ENCODE measurements around the gene NTNG1.
"Not testable (repeated sequence)": the region's sequence is repeated elsewhere in the genome, so short reads cannot be mapped to it uniquely, and the experiment has no call there.

NTNG1 gene

DNA sequence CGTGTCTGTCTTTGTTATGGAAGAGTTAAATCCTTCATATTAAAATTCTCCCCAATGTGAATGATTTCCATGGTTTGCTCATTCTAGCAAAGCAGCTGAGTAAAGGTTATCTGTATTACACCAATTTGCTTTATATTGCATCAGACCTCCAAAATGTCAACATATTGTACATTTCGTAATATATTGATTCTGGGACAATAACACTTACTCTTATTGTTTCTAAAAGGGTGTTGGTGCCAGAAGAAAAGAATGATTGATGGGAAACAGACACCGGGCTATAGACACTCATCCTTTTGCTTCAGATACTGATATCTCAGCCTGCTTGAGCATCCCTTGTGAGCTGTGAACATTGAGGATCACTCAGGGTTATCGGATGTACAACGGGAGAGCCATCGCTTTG, 7.0 kb downstream of the NTNG1 start:
- DNase-seq, result no peak

GRCh38 chr1:107149946-107150345, 9.1 kb downstream of the NTNG1 start:
- no peak for DNase-seq

DNA sequence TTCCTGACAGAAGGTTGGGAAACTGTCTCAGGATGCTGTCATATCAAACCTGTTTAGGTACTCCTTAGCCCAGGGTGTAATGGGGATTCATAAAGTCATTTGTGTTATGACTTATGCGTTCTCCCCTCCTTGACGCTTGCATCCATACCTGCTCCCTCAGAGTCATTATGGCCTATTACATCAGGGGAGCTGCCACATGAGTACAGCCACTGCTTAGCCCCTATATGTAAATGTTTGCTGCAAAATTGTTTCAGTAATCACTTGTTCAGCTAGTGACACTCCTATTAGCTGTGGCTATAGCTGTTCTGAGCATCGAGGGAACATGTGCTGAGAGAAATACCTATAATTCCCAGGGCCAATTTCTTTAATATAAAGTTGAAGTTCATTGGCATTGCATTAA, 10.5 kb downstream of the NTNG1 start:
- DNase-seq, result no peak

DNA sequence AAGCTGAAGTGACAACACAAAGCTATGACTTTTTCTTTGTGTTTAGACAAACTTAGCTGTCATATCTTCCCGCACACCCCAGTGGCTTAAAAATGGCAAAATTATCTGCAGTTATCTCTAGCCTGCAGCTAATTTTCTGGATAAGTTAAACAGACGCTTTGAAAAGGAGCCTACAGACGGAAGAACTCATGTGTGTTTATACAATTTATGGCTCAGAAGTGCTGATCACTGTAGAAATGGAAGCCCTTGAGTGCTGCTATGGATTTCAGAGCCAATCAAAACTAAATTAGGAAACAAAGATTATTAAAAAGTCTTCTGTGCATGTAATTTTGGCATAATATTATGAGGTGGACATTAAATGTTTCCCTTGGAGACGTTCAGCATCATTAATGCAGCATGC, 11.6 kb downstream of the NTNG1 start:
- no peak for DNase-seq

DNA sequence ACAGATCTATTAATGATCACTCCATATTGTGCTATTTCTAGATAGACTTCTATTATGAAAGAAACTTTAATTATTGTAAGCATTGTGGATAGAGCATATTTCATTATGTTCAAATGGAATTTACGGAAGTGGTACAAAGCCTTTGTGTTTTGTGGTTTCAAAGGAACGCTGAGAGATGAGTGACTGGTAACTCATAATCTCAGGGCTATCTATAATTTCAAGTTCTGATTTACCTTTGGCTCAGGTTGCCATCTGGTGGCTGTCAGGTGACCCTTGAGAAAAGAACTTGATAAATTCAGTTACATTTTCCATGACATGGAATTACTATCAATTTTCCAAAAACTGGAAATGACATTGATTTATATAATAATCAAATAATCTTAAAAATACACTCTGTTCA, 12.2 kb downstream of the NTNG1 start:
- no peak for DNase-seq

DNA sequence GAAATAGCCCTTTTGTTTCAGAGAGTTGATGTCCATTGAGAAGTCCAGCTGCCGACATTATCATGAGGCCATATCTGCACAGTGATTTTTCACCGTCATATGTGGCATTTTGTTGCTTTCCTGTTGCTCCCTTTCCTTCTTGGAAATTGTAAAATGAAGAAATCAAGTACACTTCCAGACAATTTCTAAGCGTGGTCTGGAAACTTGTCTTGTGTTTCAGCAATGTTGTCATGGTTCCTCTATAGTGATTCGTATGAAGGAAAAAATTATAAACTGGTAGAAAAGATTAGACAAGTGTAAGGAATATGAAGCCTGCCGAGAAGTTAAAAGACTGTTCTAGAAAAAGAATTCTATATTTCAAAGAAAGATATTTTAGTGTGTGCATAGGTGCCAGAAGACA, 17.7 kb downstream of the NTNG1 start:
- DNase-seq, result no peak

DNA sequence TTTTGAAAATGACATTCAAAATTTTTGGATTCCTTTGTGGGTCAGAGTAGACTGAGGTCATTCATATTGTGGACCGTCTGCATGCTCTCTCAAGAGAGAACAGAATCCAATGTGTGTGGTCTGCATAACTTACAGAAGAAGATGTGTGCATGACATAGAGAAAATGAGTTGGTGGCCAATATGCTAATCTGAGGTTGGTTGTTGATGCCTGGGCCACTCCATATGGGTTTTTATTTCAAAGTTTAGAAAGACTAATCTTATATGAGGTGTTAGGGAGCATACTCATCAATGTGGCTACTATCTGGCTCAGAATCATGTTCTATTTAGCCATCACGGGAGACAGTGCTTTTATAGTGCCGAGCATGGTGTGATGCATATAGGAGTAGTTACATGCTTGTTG, 18.2 kb downstream of the NTNG1 start:
- DNase-seq, result no peak

DNA sequence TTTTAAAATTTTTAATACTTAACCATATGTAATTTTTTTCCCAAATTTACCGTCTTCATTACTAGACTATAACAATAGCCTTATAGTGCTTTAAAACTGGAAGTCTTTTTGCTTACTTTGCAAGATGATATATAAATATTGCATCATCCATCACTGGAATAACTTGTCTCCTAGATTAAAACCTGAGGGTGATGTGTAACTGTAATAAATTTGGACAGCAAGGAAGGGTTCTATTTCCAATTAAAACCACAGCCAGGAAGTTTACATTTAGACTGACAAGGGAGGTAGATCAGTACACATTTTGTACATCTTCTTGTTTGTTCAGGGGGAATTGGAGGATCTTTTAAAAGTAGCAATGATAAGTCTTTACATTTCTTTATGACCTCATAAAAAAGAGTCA, 21.9 kb downstream of the NTNG1 start:
- no peak for DNase-seq

DNA sequence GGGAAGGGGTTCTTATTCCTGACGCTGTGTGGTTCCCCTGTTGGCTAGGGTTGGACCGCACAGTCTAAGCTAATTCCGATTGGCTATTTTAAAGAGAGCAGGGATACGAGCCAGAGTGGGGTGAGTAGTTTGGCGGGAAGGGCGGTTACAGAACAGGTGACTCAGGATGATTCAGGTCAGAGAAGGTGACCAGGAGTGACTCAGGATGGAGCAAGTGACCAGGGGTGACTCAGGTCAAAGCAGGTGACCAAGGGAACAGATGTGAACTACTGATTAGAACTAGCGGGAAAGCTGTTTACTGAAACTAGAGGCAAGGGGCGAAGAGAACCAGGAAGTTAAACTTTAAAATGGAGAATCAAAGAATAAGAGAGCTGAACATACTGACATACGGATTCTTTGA, 24.1 kb downstream of the NTNG1 start:
- not testable (repeated sequence) for DNase-seq

- DNase-seq, result no peak
Observed at GRCh38 chr1:107169615-107170014, 28.8 kb downstream of the NTNG1 start.

GRCh38 chr1:107171333-107171732, 30.5 kb downstream of the NTNG1 start:
- no peak for DNase-seq

GRCh38 chr1:107172450-107173170, 31.8 kb downstream of the NTNG1 start:
- no peak for DNase-seq

DNA sequence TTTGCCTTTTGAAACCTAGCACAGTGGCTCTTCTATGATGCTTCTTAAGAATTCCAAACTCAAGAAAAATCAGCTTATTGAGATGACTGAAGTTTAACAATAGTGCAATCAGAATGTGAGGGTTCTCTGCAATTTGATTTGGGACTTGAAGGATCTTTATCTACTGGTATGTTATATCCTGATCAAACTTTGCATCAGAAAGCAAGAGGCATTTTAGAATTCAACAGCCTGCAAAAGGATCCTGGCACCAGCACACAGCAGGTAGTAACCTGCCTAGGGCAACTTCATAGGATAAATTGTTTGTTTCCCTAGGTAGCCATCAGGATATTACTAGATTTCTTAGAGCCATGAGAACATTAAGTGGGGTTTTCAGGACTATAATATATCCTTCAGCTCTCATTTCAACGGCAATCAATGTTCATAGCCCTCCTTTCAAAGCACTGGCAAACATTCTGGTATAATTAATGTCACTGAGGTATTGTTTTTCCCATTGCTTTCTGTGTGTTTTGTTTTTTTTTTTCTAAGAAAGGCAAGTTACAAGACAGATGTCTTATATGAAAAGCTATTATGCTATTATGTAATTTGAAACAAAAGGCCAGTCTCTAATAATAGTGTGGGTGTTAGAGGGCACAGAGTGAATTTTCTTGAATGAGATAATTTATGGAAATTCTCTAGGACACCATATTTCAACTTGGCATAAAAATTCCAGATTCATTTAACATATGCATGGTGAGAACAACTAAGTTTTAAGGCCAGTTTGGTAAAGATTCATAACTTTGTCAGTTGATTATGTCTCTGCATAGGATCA, 34.5 kb downstream of the NTNG1 start:
- DNase-seq, result no peak

DNA sequence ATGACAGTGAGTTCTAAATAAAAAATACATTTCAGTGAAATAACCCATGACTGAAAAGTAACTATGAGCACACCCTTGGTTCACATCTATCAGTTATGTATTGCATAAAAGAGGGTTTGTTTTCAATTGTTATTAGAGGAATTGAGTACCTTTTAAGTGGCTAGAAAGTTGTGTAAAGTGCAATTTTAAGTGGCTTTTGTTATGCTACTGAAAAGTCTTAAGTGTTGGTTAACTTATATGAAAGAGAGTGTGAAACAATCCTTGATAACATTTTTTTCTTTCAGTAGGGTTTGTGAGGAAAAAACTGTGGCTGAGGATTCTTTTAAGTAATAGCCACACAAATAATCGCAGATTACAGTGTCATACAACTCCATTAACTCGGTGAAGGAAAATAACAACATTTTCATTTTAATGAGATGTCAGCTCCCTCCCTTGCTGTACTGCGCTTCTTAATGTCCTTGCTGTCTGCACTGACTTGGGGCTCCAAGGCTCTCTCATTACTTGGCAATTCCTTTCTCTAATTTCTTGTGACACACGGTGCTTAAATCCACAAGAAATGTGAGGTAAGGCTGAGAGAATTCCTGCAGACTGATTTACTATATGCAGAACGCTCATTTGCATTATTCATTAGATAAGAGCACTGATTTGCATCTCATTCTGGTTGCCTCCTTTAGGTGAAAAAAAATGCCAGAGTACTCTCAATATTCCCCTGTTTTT, 40.6 kb downstream of the NTNG1 start:
- no peak for DNase-seq

DNA sequence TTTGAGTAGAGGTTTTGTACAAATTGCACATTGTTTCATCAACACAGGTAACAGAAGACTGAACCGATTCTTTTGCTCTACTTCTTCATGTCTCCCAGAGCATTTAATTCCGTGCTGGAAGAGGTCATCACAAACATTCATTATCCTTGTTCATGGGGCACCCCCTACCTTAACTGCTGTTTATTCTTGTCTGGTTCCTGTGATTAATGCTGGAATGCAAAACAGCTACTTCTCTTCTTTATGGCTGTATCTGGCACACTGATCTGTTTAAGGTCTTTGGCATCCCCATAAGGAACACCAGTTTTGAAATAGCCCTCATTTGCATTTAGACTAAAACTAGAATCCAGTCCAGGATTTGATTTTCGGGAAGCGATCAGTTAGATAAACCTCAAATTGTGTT, 42.2 kb downstream of the NTNG1 start:
- DNase-seq, result no peak

- DNase-seq, result no peak
Observed at GRCh38 chr1:107184888-107185287, 44.0 kb downstream of the NTNG1 start.

DNA sequence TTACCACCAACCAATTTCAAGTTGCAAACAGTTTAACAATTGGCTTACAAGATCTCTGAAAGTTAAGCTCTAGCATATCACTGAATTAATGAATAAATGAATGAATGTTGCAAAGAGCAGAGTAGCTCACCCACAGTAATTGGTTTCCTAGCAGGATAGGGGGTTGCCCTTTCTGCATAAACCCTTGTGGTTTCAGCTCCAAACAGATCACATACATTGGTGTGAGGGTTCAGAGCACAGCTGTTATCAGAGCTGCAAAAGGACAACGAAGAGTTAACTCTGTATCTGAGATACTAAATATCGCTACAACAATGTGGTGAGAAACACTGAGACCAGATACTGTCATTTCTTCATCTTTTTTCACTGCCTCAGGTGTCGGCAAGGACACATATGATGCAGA, 46.6 kb downstream of the NTNG1 start:
- DNase-seq, result no peak

DNA sequence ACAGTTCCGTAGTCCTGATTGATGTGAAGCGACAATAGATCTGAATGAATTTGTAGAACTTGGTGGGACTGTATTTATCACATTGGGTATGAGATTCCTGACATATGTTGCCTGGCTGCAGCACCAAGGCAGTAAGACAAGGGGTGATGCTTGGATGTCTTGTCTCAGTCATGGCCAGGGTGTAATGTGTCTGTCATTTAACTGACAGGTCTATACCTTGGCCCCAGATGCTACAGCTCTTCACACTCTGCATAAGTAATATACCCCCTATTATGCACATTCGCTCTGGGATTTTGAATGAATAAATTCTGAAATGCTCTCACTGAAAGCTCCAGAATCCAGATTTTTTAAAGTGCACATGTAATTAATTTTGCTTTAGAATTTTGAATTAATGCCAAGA, 47.3 kb downstream of the NTNG1 start:
- no peak for DNase-seq

DNA sequence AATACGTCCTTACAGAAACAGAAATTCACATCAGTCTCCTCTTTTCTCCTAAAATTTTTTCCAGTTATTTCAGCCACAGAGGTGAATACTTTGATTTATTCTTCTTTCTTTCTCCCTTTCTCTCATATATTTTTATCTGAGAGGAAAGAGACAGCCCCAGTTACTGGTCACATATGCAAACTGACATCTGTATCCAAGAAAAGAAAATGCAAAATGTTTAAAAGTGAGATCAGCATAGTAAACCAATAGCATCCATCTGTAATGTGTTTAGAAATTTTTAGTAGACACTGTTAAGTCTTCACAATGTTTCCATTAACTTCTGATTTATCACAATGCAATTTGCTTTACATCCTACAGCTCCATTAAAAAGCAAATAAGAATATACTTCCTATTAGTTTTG, 53.5 kb downstream of the NTNG1 start:
- no peak for DNase-seq

DNA sequence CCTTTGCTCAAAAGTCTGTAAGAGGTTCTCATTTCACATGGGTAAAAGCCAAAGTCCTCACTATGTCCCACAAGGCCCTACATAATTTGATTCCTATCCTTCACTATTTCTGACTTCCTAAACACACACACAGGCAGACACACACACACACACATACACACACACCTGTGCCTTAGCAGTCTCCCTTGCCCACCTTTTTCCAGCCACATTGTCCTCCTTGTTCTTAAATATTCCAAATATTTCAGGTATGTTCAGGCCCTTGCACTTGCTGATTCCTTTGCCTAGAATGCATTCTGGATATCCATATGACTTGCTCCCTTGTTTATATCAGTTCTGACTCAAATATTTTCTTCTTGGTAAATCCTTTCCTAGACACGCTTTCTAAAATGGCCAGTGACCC, 54.6 kb downstream of the NTNG1 start:
- DNase-seq, result no peak

DNA sequence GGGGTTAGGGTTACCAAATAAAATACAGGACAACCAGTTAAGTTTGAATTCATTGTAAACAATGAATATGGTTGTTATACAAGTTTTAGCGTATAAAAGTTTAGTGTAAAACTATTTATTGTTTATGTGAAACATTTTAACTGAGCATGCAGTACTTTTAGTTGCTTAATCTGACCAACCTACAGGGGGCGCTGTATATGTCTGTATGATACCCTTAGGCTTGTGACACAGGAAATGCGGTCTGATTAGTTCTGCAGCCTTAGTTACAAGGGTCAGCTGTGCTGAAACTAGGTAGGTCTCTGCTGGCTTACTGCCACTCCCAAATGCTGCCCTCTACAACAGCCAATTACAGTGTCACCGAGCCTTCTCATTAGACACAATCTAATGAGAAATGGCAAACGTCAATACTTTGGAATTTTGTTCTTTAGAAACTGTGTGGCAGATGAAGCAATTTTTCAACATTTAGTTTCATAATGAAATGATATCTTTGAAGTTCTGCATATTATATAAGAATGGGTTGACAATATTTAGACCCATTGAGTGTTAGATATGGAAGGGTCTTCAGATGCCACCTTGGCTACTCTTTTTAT, 56.2 kb downstream of the NTNG1 start:
- DNase-seq, result no peak

GRCh38 chr1:107198561-107198960, 57.7 kb downstream of the NTNG1 start:
- DNase-seq, result no peak

DNA sequence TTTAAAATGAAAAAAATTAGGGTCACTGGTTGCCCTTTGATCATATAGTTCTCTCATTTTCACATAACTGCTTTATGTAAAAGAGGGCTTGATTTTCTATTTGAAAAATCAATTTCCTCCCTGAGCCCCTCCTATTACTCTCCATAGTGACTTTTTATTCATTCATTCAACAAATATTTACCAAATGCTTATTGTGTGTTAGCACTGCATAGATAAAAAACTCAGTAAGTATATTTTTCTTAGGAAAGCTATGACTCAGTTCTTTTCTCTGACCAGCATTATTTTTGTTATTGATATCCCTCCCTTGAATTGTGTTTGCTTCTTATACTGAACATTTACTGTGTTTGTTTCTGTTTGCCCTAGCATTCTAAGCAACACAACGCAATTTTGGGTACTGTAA, 59.8 kb downstream of the NTNG1 start:
- no peak for DNase-seq

GRCh38 chr1:107202007-107202406, 61.2 kb downstream of the NTNG1 start:
- DNase-seq, result no peak

Data from activated naive CD4-positive, alpha-beta T cell treated with anti-CD3 and anti-CD28 coated beads, Interleukin-2, amount 50 U/mL, for 16 hours (primary cell).